Stimulated activated naive CD4-positive, alpha-beta T cell (primary cell): ENCODE data around the gene LMBR1.

Experiments used
- DNase-seq, 6 experiments: peaks; one replicate each; lab custom pipeline; 2025; lab: John Stamatoyannopoulos, UW

The LMBR1 gene

GRCh38 chr7:156693627-156694026 is 199.4 kb downstream of the LMBR1 start:
- DNase-seq = no peak

GRCh38 chr7:156692849-156693248 is 200.1 kb downstream of the LMBR1 start:
- DNase-seq = no peak

- no peak for DNase-seq
These were observed 201.2 kb downstream of the LMBR1 start for GRCh38 chr7:156691764-156692163.

- no peak for DNase-seq
These were observed 208.3 kb downstream of the LMBR1 start for GRCh38 chr7:156684661-156685060.

GRCh38 chr7:156684251-156684650 is 208.7 kb downstream of the LMBR1 start:
- DNase-seq = no peak

DNA sequence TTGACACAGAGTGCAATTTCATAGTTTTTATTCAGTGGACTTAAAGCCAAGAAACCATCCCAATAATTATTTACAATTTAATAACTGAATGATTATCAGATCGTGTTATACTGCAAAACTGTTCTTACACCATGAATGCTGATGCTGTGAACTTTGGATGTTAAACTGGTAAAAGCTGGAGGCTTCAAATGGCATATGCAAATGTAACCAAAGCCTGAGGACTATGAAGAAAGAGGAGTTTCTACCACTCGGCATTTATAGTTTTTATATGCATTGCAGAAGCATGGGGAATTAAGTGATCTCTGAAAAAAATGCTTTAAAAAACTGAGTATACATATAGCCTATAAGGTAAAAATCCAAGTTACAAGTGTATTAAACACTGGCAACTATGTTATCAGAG is 210.1 kb downstream of the LMBR1 start:
- no peak for DNase-seq

- no peak for DNase-seq
These were observed 212.7 kb downstream of the LMBR1 start for GRCh38 chr7:156680281-156680680.

- no peak for DNase-seq
These were observed 215.5 kb downstream of the LMBR1 start for GRCh38 chr7:156677374-156678054.

GRCh38 chr7:156676263-156676662 is 216.7 kb downstream of the LMBR1 start:
- no peak for DNase-seq

GRCh38 chr7:156675721-156676120 is 217.3 kb downstream of the LMBR1 start:
- no peak for DNase-seq

- DNase-seq = no peak
These were observed 219.1 kb downstream of the LMBR1 start for GRCh38 chr7:156673902-156674301.

DNA sequence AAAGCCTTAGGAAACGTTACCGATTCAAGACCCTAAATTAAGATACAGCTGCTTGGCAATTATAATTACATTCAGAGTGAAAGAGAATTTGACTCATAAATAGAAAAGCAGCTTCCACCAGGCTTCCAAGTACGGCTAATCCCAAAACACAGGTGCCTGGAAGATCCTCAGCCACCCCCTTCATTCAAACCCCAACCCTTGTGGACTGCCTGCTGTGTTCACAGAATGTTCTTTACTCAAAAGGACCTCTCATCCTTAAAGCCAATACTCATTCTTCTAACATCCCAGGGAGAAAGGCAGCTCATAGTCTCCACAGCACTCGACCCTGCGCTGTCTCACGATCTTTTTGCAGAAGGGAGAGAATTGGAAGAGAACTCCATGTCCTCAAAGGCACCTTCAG is 219.5 kb downstream of the LMBR1 start:
- no peak for DNase-seq

DNA sequence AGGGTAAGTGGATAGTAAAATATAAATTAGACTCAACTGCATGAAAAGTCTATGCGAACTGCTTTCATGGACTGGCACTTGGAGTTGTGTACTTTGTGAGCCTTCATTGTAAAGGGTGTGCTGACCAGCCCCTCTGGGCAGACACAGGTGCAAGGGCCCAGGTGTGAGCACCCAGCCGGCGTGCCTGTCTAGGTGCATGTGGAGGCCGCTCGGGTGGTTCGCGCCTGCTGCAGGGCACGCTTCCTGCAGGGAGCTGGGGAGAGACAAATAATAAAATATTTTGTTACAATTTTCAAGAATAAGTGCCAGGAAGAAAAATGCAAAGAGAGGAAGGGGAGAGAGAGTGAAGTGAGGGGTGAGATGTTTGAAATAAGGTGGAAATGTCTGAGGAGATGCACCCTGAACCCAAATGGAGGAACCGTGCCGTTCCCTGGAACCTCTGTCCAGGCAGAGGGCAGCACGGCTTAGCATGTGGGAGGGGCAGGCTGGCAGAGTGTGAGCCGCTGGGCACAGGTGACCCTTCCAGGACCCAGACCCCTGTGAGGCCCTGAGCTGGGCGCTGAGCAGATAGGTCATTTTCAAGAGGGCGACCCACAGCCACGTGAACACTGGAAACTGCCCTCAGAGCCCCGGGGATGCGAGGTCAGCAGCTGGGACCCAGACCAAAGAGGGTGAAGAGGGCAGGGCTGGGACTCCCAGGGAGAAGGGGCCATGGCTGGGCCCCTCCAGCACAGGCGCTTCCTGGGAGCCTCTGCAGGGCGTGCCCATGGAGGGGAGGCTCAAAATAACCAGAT is 223.8 kb downstream of the LMBR1 start:
- no peak for DNase-seq

DNA sequence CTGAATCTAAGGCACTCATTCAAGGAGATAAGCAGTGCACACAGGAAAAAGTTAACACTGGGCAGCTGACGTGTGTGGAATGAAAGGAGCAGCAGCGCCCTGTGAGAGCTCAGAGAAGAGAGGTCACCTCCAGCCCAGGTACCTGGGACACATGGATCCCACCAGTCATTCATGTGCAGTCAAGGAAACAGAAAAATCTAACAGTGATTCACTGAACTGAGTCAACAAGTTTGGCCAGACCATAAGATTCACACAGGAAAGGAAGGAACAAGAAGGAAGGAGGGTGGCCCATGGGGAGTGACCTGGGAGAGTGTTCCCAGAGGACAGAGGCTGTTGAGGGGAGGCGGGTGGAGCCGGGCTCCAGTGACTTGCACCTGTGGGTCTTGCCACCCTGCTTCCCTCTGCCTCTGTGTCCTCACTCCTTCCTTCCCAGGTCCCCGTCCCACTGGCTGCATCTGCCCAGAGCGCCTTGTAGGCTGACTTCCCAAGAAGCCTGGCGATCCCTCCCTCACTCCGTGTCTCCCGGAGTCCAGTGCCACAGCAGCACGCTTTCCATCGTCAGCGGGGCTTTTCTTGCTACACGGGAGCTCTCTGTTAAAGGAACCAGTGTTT is 224.7 kb downstream of the LMBR1 start:
- no peak for DNase-seq

- no peak for DNase-seq
These were observed 225.9 kb downstream of the LMBR1 start for GRCh38 chr7:156667110-156667426.

- DNase-seq = no peak
These were observed 226.4 kb downstream of the LMBR1 start for GRCh38 chr7:156666368-156667109.

DNA sequence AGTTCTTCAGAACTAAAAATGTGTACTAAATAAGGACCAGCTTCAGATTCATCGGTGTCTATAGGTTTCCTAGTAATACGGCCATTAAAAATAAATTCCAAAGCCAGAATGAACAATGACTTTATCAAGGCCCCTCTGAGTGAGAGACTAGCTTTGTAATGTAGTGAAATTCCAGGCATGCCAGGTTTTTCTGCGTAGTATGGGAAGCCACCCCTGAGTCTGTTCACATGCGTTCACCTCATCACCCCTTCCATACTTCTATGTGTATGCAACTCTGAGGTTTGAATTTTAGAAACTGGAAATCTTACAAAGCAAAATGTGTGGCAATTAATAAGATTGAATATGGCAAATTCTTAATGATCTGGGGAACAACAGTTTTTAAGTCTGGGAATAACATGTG is 227.9 kb downstream of the LMBR1 start:
- DNase-seq = no peak

- DNase-seq = no peak
These were observed 230.7 kb downstream of the LMBR1 start for GRCh38 chr7:156662277-156662676.

DNA sequence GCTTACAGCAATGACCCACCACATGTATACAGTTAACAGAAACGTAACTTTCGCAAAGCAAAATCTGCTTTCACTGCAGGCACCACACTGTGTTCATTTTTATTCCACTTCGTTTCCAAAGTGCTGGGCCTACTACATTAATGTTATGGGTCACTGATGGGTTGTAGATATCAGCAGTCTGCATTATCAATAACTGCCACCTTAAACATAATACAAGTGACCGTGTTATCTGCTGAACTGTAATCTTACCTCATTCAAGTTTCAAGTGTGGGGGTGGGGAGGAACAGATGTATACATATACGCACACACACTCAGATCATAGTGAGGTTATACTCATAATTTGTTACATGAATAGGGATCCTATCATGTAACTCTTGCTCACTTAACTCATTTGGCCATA is 231.3 kb downstream of the LMBR1 start:
- DNase-seq = no peak

DNA sequence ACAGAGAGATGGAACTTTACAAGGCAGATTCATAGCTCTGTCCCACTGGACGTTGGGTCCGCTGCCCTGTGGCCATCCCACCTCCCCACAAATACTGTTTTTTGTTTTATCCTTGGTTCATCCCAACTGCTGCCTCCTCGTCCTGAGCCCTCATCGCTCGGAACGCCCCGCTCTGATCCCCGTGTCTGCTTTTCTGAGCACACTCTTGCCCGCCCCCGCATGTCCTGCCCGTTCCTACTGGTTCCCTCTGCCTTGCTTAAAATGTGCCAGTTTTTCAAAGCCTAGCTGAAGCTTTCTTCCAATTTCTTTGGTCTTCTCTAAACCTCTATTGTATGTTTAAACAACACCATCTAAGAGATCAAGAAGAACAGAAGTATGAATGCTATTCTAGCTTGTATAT is 233.0 kb downstream of the LMBR1 start:
- no peak for DNase-seq

DNA sequence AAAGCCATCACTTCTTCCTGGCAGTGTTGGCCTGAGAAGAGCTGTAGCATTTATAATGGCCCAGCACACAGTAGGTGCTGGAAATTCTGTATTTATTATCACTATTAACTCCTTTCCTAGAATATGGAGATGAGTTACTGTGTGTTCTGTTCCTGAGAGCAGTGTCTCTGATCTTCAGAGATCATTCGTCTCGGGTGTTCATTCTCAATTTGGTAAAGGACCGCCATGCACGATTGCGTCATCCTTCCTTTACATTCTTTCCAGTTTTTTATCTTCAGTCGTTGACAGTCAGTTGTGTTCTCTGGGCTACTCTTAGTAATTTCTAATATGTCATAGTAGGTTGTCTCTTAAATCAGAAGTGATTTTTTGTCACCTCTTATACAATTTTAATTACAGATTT is 233.8 kb downstream of the LMBR1 start:
- no peak for DNase-seq

- DNase-seq = no peak
These were observed 235.3 kb downstream of the LMBR1 start for GRCh38 chr7:156657681-156658080.

- DNase-seq = no peak
These were observed 236.4 kb downstream of the LMBR1 start for GRCh38 chr7:156656598-156656997.
